C4-2B (cell line): ENCODE results near the gene DDIAS.

Experiments
- CTCF ChIP-seq: fragments of 450-650 bp; conservative IDR thresholded peaks from 2 replicates; pipeline ENCODE4 v1.5.1; 2017; ENCODE audit warnings: mild to moderate bottlenecking
- ZFX ChIP-seq: fragments of 450-650 bp; IDR thresholded peaks from 2 replicates; pipeline ENCODE4 v1.6.1; 2017

DNA sequence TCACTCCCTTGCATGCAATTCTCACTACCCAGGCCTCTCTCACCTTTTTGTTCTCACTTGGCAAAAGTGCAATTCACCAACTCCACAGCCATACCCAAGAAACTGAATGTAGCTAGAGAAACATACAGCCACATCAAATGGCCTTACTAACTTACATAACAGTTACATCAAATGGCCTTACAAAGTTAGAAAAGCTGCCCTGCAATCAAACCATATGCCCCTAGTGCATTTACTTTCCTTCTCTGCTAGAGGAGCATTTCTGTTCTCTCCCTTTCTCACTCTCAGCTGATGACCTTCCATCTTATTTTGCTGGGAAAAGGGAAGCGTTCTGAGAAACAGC lies 11.6 kb upstream of the DDIAS start:
- TF ChIP-seq CTCF (no peak), ZFX (no peak)
